ENCODE measurements around the gene SIPA1. TPM values are rescaled to one million over a fixed set of nuclear protein-coding genes. Genes with fewer than 3 reads are reported as not detected.

The SIPA1 gene
- total and polyA plus RNA-seq, 2 of the 13 experiments (the other 11 are each of a cell fraction or from before 2014, with no cell fraction given) = 5.8 to 7.7 TPM

DNA sequence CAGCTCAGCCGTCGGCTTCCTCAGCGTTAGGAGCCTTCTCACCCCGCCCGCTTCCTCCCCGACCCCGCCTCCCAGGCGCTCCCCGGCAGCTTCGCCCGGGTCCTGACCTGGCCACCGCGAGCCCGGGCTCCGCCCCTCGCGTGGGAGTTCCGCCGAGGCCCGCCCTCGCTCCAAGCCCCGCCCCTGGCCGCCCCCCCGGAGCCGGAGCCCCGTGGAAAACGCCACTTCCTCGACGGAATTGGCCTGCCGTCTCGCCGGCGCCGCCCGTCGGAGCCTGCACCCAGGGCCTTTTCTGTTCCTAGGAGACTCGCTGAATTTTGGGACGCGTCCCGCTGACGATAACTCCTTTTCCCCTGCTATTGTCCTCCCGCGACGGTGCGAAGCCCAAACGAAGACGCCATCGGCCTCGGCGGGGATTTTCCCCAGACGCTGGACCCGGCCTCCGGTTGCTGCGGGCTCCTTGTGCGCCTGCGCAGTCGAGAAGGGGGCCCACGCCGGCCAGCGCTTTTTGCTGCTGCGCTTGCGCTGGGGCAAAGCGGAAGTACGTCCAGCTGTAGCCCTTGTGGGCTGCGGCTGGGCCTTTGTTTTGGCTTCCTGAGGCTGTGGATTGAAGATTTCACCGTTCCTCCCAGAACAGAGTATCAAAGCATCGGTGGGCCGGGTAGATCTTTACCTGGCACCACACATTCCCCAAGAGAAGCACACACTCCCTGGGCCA, 14.8 kb downstream of the SIPA1 start (continued):
- TF ChIP-seq IKZF4 (CRISPR knock-in tag; IDR thresholded peaks at IDR 0.05; ENCODE audit: borderline replicate concordance, low read depth, not compliant biosample characterization) (no peak), YY1 (IDR thresholded peaks at IDR 0.05; ENCODE audit: insufficient read depth, insufficient replicate concordance, low read depth, low read length) (peak; percentile 40), MATR3 (CRISPR knock-in tag; IDR thresholded peaks at IDR 0.05) (no peak), CEBPB (IDR thresholded peaks at IDR 0.05; ENCODE audit: borderline replicate concordance, low read depth, low read length) (no peak), ZFP36L1 (CRISPR knock-in tag; IDR thresholded peaks at IDR 0.05) (no peak; the same call in 1 of the 2 replicates), ZSCAN12 (CRISPR knock-in tag; IDR thresholded peaks at IDR 0.05) (peak; percentile 76; the same call in 1 of the 2 replicates), ZNF225 (CRISPR knock-in tag; IDR thresholded peaks at IDR 0.05) (peak; percentile 57; the same call in 1 of the 2 replicates), SPEN (CRISPR knock-in tag; IDR thresholded peaks at IDR 0.05; ENCODE audit: low read depth) (peak; percentile 62; the same call in 1 of the 2 replicates), ZNF234 (CRISPR knock-in tag; conservative IDR thresholded peaks at IDR 0.05) (peak; percentile 90; the same call in 1 of the 2 replicates), ZNF547 (CRISPR knock-in tag; IDR thresholded peaks at IDR 0.05) (peak; percentile 88; the same call in 1 of the 2 replicates), PLRG1 (conservative IDR thresholded peaks at IDR 0.05) (no peak), PAF1 (CRISPR knock-in tag; IDR thresholded peaks at IDR 0.05) (no peak), ZNF543 (CRISPR knock-in tag; IDR thresholded peaks at IDR 0.05) (no peak), ZSCAN22 (CRISPR knock-in tag; IDR thresholded peaks at IDR 0.05) (0 out of 2 replicates have a peak, but pooled peaks have one; percentile 75), DNMT3B (CRISPR knock-in tag; conservative IDR thresholded peaks at IDR 0.05) (peak; percentile 26; the same call in 1 of the 2 replicates), XBP1 (CRISPR knock-in tag; IDR thresholded peaks at IDR 0.05) (peak; percentile 85; the same call in 1 of the 2 replicates), ZSCAN29 (CRISPR knock-in tag; conservative IDR thresholded peaks at IDR 0.05) (0 out of 2 replicates have a peak, but pooled peaks have one; percentile 42)
- TF ChIP-seq, protein P1, sequence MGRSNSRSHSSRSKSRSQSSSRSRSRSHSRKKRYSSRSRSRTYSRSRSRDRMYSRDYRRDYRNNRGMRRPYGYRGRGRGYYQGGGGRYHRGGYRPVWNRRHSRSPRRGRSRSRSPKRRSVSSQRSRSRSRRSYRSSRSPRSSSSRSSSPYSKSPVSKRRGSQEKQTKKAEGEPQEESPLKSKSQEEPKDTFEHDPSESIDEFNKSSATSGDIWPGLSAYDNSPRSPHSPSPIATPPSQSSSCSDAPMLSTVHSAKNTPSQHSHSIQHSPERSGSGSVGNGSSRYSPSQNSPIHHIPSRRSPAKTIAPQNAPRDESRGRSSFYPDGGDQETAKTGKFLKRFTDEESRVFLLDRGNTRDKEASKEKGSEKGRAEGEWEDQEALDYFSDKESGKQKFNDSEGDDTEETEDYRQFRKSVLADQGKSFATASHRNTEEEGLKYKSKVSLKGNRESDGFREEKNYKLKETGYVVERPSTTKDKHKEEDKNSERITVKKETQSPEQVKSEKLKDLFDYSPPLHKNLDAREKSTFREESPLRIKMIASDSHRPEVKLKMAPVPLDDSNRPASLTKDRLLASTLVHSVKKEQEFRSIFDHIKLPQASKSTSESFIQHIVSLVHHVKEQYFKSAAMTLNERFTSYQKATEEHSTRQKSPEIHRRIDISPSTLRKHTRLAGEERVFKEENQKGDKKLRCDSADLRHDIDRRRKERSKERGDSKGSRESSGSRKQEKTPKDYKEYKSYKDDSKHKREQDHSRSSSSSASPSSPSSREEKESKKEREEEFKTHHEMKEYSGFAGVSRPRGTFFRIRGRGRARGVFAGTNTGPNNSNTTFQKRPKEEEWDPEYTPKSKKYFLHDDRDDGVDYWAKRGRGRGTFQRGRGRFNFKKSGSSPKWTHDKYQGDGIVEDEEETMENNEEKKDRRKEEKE (IDR thresholded peaks at IDR 0.05) = no peak
- TF ChIP-seq, protein P2, sequence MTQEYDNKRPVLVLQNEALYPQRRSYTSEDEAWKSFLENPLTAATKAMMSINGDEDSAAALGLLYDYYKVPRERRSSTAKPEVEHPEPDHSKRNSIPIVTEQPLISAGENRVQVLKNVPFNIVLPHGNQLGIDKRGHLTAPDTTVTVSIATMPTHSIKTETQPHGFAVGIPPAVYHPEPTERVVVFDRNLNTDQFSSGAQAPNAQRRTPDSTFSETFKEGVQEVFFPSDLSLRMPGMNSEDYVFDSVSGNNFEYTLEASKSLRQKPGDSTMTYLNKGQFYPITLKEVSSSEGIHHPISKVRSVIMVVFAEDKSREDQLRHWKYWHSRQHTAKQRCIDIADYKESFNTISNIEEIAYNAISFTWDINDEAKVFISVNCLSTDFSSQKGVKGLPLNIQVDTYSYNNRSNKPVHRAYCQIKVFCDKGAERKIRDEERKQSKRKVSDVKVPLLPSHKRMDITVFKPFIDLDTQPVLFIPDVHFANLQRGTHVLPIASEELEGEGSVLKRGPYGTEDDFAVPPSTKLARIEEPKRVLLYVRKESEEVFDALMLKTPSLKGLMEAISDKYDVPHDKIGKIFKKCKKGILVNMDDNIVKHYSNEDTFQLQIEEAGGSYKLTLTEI (CRISPR knock-in tag; conservative IDR thresholded peaks at IDR 0.05) = no peak
- TF ChIP-seq, protein P3, sequence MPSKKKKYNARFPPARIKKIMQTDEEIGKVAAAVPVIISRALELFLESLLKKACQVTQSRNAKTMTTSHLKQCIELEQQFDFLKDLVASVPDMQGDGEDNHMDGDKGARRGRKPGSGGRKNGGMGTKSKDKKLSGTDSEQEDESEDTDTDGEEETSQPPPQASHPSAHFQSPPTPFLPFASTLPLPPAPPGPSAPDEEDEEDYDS (CRISPR knock-in tag; IDR thresholded peaks at IDR 0.05) = no peak
- TF ChIP-seq, protein P4, sequence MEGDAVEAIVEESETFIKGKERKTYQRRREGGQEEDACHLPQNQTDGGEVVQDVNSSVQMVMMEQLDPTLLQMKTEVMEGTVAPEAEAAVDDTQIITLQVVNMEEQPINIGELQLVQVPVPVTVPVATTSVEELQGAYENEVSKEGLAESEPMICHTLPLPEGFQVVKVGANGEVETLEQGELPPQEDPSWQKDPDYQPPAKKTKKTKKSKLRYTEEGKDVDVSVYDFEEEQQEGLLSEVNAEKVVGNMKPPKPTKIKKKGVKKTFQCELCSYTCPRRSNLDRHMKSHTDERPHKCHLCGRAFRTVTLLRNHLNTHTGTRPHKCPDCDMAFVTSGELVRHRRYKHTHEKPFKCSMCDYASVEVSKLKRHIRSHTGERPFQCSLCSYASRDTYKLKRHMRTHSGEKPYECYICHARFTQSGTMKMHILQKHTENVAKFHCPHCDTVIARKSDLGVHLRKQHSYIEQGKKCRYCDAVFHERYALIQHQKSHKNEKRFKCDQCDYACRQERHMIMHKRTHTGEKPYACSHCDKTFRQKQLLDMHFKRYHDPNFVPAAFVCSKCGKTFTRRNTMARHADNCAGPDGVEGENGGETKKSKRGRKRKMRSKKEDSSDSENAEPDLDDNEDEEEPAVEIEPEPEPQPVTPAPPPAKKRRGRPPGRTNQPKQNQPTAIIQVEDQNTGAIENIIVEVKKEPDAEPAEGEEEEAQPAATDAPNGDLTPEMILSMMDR (CRISPR knock-in tag; IDR thresholded peaks at IDR 0.05) = no peak
- TF ChIP-seq, protein P5, sequence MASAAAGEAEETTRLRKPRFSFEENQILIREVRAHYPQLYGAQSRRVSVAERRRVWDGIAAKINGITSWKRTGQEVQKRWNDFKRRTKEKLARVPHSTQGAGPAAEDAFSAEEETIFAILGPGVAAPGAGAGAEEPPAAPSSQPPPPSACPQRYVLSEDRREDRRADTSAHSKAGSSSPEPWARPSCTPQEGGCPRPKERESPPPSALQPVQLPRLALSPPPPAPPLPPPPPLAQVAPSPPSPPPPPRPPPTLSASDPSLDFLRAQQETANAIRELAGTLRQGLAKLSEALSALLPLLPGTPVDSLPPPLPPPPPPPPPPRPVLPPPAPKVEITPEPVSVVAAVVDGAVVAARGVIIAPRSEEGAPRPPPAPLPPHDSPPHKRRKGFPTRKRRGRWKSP (CRISPR knock-in tag; IDR thresholded peaks at IDR 0.05) = peak; percentile 92
